ENCODE measurements around the gene CPTP. TPM values are rescaled to one million over a fixed set of nuclear protein-coding genes. Genes with fewer than 3 reads are reported as not detected.

The CPTP gene
- total and polyA plus RNA-seq, 2 of the 13 experiments (the other 11 are each of a cell fraction or from before 2014, with no cell fraction given): 5.5 to 9.3 TPM

GRCh38 chr1:1329304-1330210 is 5.0 kb downstream of the CPTP start:
- DNase-seq (ENCODE audit: low spot score): no peak
- Histone ChIP-seq H2AFZ (ENCODE audit: low read length) (no peak overlapping the region), H3K79me2 (ENCODE audit: insufficient read depth, low read length) (peaks cover 15% of the 10 kb centered on the region), H3K4me2 (ENCODE audit: low read depth, low read length) (peak overlapping the region; percentile 87; the same call in 1 of the 2 replicates), H3K36me3 (replicated peaks in 1 of 2; ENCODE audit: control insufficient read depth in 1 of 2, insufficient read depth in 2 of 2, low read length in 2 of 2) (peaks cover 0 to 3% of the 10 kb centered on the region in 2 experiments; a peak in 1 of 5 replicates), H3K9me3 (ENCODE audit: low read length) (no peaks in the 10 kb centered on the region), H3K27ac (ENCODE audit: extremely low read length, insufficient read depth, low read length) (no peak overlapping the region), H4K20me1 (ENCODE audit: insufficient read depth, low read length) (0 out of 2 replicates have a peak, but pooled peaks cover under 1% of the 10 kb centered on the region), H3K4me3 (replicated peaks in 1 of 3; ENCODE audit: insufficient read depth in 1 of 3, low read depth in 2 of 3, low read length in 3 of 3) (no peak overlapping the region), H3K27me3 (ENCODE audit: control insufficient read depth in 1 of 2, insufficient read depth in 2 of 2, low read length in 2 of 2) (0 out of 5 replicates have a peak, but pooled peaks cover 0 to 4% of the 10 kb centered on the region in 2 experiments), H3K9ac (ENCODE audit: insufficient read depth, low read depth, low read length) (no peak overlapping the region), H3K4me1 (ENCODE audit: insufficient read depth, low read length) (peaks cover 36% of the 10 kb centered on the region)
- ATAC-seq: no peak
- WGBS (ENCODE audit: low lambda C conversion rate): 95% methylated on average over 44 of the region's 58 CpGs
- CTCF ChIA-PET (ENCODE audit: low intra/inter-chr PET ratio, low total read pairs): no interaction called here
- BruUV-seq (replicated peaks): no TSS peak
- POLR2A ChIA-PET: interaction anchor here (1.4 kb wide), 2 partner anchors 18 to 25 kb away, joined by 3 to 5 read pairs; no protein-coding TSS in a partner anchor
- intact Hi-C loops (cut with micrococcal nuclease; ENCODE audit: unreplicated experiment): no loop called here
- in situ Hi-C loops (cut with HindIII; ENCODE audit: extremely low pct_ligation_motif_present, low pct_unique_long_range_greater_than_20kb): no loop called here
- FAIRE-seq: no peak
- TF ChIP-seq ZNF512 (CRISPR knock-in tag; IDR thresholded peaks at IDR 0.05): 0 out of 2 replicates have a peak, but pooled peaks have one; percentile 39
- TF ChIP-seq ZNF20 (CRISPR knock-in tag; IDR thresholded peaks at IDR 0.05): no peak
- 0 out of 2 replicates have a peak, but pooled peaks have one; percentile 22 for TF ChIP-seq ZC3H4 (CRISPR knock-in tag; IDR thresholded peaks at IDR 0.05; ENCODE audit: borderline replicate concordance)
- no peak for TF ChIP-seq ATF7-NPFF (CRISPR knock-in tag; IDR thresholded peaks at IDR 0.05; ENCODE audit: low read depth)
- peak; percentile 96 for TF ChIP-seq AGO2 (optimal IDR thresholded peaks at IDR 0.05; ENCODE audit: low read depth, low read length)
- 0 out of 2 replicates have a peak, but pooled peaks have one; percentile 33 for TF ChIP-seq REL (CRISPR knock-in tag; conservative IDR thresholded peaks at IDR 0.05)
- peak; percentile 19; the same call in 1 of the 2 replicates for TF ChIP-seq ZHX1 (CRISPR knock-in tag; IDR thresholded peaks at IDR 0.05; ENCODE audit: low read depth)
- TF ChIP-seq EEA1 (CRISPR knock-in tag; IDR thresholded peaks at IDR 0.05; ENCODE audit: borderline replicate concordance): peak; percentile 71; the same call in 1 of the 2 replicates
- peak; percentile 70; the same call in 1 of the 2 replicates for TF ChIP-seq ZBTB38 (CRISPR knock-in tag; IDR thresholded peaks at IDR 0.05)
- peak; percentile 17; the same call in 1 of the 2 replicates for TF ChIP-seq MYC (CRISPR knock-in tag; IDR thresholded peaks at IDR 0.05; ENCODE audit: borderline replicate concordance)
- TF ChIP-seq RBM22 (optimal IDR thresholded peaks at IDR 0.05; ENCODE audit: low read length): no peak
- peak; percentile 88; the same call in 1 of the 2 replicates for TF ChIP-seq ZNF326 (CRISPR knock-in tag; IDR thresholded peaks at IDR 0.05; ENCODE audit: borderline replicate concordance)
- TF ChIP-seq EZH2 (conservative IDR thresholded peaks at IDR 0.05; ENCODE audit: low read depth, low read length): no peak
- peak; percentile 86; the same call in 1 of the 2 replicates for TF ChIP-seq DNMT1 (CRISPR knock-in tag; IDR thresholded peaks at IDR 0.05)
- TF ChIP-seq ZNF451 (CRISPR knock-in tag; IDR thresholded peaks at IDR 0.05): no peak
- TF ChIP-seq NONO (IDR thresholded peaks at IDR 0.05): no peak
- TF ChIP-seq NONO (CRISPR knock-in tag; conservative IDR thresholded peaks at IDR 0.05): peak; percentile 48; the same call in 1 of the 2 replicates
- TF ChIP-seq CHCHD3 (CRISPR knock-in tag; IDR thresholded peaks at IDR 0.05): peak; percentile 91; the same call in 1 of the 2 replicates
- TF ChIP-seq ZNF589 (CRISPR knock-in tag; conservative IDR thresholded peaks at IDR 0.05): peak; percentile 48; the same call in 1 of the 2 replicates
